ENCODE measurements around the gene CACNA1H.
A peak's percentile ranks its signal among the peaks of the same experiment; 100 is the strongest.

The CACNA1H gene

GRCh38 chr16:1212616-1213194, 59.8 kb downstream of the CACNA1H start:
- Mint-ChIP-seq H3K4me1 (peaks cover 7% of the 10 kb centered on the region), H3K27me3 (no peaks in the 10 kb centered on the region), H3K27ac (no peak overlapping the region), H3K4me3 (no peak overlapping the region), H3K9me3 (no peaks in the 10 kb centered on the region)
- DNase-seq (no peak), ATAC-seq (no peak)

DNA sequence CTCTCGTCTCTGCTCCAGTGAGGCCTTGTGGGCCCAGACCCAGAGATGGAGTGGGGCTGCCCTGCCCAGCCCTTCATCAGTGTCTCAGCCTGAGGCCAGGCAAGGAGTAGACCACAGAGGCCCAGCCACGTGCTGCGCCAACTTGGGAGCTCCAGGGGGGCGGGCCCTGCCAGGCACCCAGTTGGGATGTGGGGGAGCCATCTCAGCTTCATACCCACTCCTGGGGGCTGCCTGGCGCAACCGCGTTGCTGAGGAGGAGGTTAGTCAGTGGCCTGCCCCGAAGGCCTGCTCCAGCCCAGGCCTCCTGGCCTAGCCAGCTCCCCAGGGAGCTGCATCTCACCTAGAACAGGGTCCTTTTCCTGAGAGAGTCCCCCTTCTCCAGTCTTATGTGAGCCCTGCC, 60.3 kb downstream of the CACNA1H start:
- Mint-ChIP-seq H3K27me3 (no peaks in the 10 kb centered on the region), H3K9me3 (no peaks in the 10 kb centered on the region), H3K4me1 (peaks cover 3% of the 10 kb centered on the region), H3K4me3 (no peak overlapping the region), H3K27ac (peak overlapping the region in 1 of 2 donors; percentile 48)
- ATAC-seq: no peak
- DNase-seq: no peak

GRCh38 chr16:1213796-1214372, 61.0 kb downstream of the CACNA1H start:
- no peaks in the 10 kb centered on the region for H3K27me3 Mint-ChIP-seq
- ATAC-seq: no peak
- H3K27ac Mint-ChIP-seq: peak overlapping the region in 1 of 2 donors; percentile 48
- H3K4me3 Mint-ChIP-seq: no peak overlapping the region
- H3K9me3 Mint-ChIP-seq: no peaks in the 10 kb centered on the region
- no peak for DNase-seq
- no peaks in the 10 kb centered on the region for H3K4me1 Mint-ChIP-seq

GRCh38 chr16:1214719-1215118, 61.8 kb downstream of the CACNA1H start:
- ATAC-seq: no peak
- H3K4me3 Mint-ChIP-seq: no peak overlapping the region

GRCh38 chr16:1215574-1216295, 62.8 kb downstream of the CACNA1H start:
- no peak overlapping the region for H3K27ac Mint-ChIP-seq
- no peak overlapping the region for H3K4me3 Mint-ChIP-seq
- H3K9me3 Mint-ChIP-seq: no peaks in the 10 kb centered on the region
- no peak for ATAC-seq
- DNase-seq: no peak
- H3K4me1 Mint-ChIP-seq: no peaks in the 10 kb centered on the region
- no peaks in the 10 kb centered on the region for H3K27me3 Mint-ChIP-seq

More at GRCh38 chr16:1214719-1215118, 61.8 kb downstream of the CACNA1H start:
- Mint-ChIP-seq H3K27ac (peak overlapping the region in 1 of 2 donors; percentile 68), H3K27me3 (no peaks in the 10 kb centered on the region), H3K9me3 (no peaks in the 10 kb centered on the region), H3K4me1 (no peaks in the 10 kb centered on the region)
- no peak for DNase-seq

DNA sequence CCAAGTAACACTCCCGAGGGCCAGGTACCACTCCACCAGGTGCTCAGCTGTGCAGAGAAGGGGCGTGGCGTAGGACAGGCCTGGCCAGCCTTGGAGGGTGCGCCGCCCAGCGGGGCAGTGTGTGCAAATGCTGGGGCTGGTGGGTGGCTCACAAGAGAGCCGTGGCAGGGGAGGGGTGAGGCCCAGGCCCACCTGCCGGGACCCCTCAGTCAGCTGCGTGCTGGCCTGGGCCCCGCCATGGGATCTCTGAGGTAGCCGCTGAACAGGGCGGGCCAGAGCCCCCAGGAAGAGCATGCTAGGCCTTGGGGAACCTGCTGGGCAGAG, 63.4 kb downstream of the CACNA1H start:
- no peaks in the 10 kb centered on the region for H3K4me1 Mint-ChIP-seq
- no peak for DNase-seq

GRCh38 chr16:1216681-1217400, 63.9 kb downstream of the CACNA1H start:
- no peaks in the 10 kb centered on the region for H3K27me3 Mint-ChIP-seq
- no peak overlapping the region for H3K27ac Mint-ChIP-seq
- no peak for ATAC-seq
- no peaks in the 10 kb centered on the region for H3K4me1 Mint-ChIP-seq
- H3K9me3 Mint-ChIP-seq: no peaks in the 10 kb centered on the region
- DNase-seq: no peak
- H3K4me3 Mint-ChIP-seq: no peak overlapping the region

More for the DNA sequence above, 63.4 kb downstream of the CACNA1H start:
- no peaks in the 10 kb centered on the region for H3K27me3 Mint-ChIP-seq
- ATAC-seq: no peak
- no peak overlapping the region for H3K27ac Mint-ChIP-seq
- H3K9me3 Mint-ChIP-seq: no peaks in the 10 kb centered on the region
- H3K4me3 Mint-ChIP-seq: no peak overlapping the region

- Mint-ChIP-seq H3K4me1 (no peaks in the 10 kb centered on the region), H3K27ac (no peak overlapping the region), H3K9me3 (no peaks in the 10 kb centered on the region), H3K27me3 (no peaks in the 10 kb centered on the region), H3K4me3 (no peak overlapping the region)
- ATAC-seq (no peak), DNase-seq (no peak)
Observed at GRCh38 chr16:1217526-1217925, 64.6 kb downstream of the CACNA1H start.

DNA sequence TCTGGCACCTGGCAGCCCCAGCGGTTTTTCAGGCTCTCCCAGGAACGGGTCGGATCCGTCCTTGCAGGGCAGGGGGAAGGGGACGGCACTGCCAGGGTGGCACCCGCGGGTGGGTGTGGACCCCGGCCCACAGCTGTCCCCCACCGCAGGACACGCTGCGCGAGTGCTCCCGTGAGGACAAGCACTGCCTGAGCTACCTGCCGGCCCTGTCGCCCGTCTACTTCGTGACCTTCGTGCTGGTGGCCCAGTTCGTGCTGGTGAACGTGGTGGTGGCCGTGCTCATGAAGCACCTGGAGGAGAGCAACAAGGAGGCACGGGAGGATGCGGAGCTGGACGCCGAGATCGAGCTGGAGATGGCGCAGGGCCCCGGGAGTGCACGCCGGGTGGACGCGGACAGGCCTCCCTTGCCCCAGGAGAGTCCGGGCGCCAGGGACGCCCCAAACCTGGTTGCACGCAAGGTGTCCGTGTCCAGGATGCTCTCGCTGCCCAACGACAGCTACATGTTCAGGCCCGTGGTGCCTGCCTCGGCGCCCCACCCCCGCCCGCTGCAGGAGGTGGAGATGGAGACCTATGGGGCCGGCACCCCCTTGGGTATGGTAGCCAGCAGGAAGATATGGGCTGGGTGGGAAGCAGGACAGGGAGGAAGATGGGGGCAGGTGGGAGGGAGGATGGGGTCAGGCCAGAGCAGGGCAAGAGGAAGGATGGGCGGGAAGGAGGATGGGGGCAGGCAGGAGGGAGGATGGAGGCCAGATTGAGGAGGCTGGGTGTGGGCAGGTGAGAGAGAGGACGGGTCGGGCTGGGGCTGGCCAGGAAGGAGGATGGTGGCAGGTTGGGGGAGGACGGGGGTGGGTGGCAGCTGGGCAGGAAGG, 65.4 kb downstream of the CACNA1H start:
- H3K4me1 Mint-ChIP-seq: no peaks in the 10 kb centered on the region
- no peak overlapping the region for H3K27ac Mint-ChIP-seq
- ATAC-seq (no peak), DNase-seq (no peak)
- H3K4me3 Mint-ChIP-seq: no peak overlapping the region
- no peaks in the 10 kb centered on the region for H3K27me3 Mint-ChIP-seq
- no peaks in the 10 kb centered on the region for H3K9me3 Mint-ChIP-seq

GRCh38 chr16:1218930-1219611, 66.2 kb downstream of the CACNA1H start:
- Mint-ChIP-seq H3K27me3 (no peaks in the 10 kb centered on the region), H3K4me3 (no peak overlapping the region), H3K27ac (no peak overlapping the region), H3K4me1 (no peaks in the 10 kb centered on the region), H3K9me3 (no peaks in the 10 kb centered on the region)
- ATAC-seq (no peak), DNase-seq (no peak)

DNA sequence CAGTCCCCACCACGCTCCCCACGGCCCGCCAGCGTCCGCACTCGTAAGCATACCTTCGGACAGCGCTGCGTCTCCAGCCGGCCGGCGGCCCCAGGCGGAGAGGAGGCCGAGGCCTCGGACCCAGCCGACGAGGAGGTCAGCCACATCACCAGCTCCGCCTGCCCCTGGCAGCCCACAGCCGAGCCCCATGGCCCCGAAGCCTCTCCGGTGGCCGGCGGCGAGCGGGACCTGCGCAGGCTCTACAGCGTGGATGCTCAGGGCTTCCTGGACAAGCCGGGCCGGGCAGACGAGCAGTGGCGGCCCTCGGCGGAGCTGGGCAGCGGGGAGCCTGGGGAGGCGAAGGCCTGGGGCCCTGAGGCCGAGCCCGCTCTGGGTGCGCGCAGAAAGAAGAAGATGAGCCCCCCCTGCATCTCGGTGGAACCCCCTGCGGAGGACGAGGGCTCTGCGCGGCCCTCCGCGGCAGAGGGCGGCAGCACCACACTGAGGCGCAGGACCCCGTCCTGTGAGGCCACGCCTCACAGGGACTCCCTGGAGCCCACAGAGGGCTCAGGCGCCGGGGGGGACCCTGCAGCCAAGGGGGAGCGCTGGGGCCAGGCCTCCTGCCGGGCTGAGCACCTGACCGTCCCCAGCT, 67.3 kb downstream of the CACNA1H start:
- Mint-ChIP-seq H3K27me3 (no peaks in the 10 kb centered on the region), H3K4me3 (no peak overlapping the region), H3K27ac (no peak overlapping the region), H3K9me3 (no peaks in the 10 kb centered on the region), H3K4me1 (no peaks in the 10 kb centered on the region)
- no peak for ATAC-seq
- DNase-seq: no peak

- no peaks in the 10 kb centered on the region for H3K4me1 Mint-ChIP-seq
Observed at GRCh38 chr16:1220841-1221627, 68.1 kb downstream of the CACNA1H start.

DNA sequence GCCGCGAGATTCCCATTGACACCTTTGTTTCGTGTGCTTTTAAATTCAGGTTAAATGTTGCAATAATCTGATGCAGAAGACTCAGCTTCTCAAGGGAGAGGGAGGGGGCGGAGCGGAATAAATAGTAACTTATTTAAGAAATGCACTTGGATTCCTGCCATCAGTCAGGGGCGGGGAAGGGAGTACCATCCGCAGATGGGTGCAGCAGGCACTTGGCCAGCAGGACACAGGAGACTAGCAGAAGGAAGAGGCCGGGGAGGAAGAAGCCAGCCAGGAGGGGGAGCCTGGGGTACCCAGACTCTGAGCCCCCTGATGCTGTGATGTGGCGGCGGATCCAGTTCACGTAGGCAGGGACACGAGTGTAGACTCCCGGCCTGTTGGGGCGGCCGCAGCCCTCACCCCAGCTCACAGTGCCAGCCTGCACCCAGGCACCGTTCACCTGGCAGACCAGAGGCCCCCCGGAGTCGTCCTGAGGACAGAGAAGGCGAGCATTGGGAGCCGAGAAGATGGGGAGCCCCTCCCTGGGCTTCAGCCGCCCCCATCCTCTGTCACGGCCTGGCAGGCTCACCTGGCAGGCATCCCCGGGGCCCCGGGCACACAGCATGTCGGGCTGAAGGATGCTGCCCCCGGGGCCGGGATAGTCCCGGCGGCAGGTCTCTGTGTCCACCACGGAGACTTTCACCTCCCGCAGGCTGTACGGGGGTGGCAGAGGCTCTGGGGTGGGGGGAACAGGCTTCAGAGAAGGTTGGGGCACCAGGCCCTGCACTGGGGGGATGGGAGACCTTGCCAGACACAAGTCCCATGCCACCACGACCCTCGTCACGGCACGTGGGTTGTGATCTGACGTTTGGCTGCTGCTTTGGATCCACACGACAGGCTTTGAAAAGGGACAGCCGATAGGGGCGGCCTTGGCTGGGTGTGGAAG, 69.0 kb downstream of the CACNA1H start:
- no peak for DNase-seq
- peak overlapping the region in 1 of 2 donors; percentile 59 for H3K27ac Mint-ChIP-seq
- no peaks in the 10 kb centered on the region for H3K9me3 Mint-ChIP-seq
- H3K27me3 Mint-ChIP-seq: no peaks in the 10 kb centered on the region
- no peak for ATAC-seq
- H3K4me3 Mint-ChIP-seq: no peak overlapping the region
- H3K4me1 Mint-ChIP-seq: no peaks in the 10 kb centered on the region

More at GRCh38 chr16:1220841-1221627, 68.1 kb downstream of the CACNA1H start:
- no peaks in the 10 kb centered on the region for H3K9me3 Mint-ChIP-seq
- H3K27me3 Mint-ChIP-seq: no peaks in the 10 kb centered on the region
- DNase-seq: no peak
- peak overlapping the region in 1 of 2 donors; percentile 59 for H3K27ac Mint-ChIP-seq
- no peak overlapping the region for H3K4me3 Mint-ChIP-seq
- no peak for ATAC-seq

All from stimulated activated naive CD8-positive, alpha-beta T cell treated with anti-CD3 and anti-CD28 coated beads, Interleukin-15, amount 100 ng/mL, for 72 hours (primary cell).